SH-SY5Y (cell line): ENCODE data around the gene PRKG1.

Source experiments
- GATA2 ChIP-seq: IDR thresholded peaks from 2 replicates; pipeline ENCODE4 v1.6.1; 2011; ENCODE audit warnings: mild to moderate bottlenecking, low read depth, low read length
- GATA3 ChIP-seq: IDR thresholded peaks from 2 replicates; pipeline ENCODE4 v1.6.1; 2011; ENCODE audit warnings: low read depth, mild to moderate bottlenecking, low read length, moderate library complexity

DNA sequence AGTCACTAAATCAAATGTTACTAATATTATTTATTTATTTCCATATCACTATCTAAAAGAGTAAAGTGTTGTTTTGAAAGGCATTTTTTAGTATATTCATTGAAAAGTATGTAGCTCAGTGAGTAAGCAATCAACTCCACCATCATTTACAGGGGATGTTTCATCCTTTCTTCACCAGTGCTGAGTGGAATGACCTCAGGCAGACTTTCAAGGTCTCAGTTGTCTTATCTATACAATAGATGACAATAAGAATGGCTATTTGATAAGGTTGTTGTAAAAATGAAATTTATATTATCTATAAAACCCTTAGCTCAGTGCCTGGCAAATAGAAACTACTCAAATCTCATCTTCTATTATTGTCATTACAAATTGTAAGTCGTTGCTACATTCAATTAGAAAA, 829.4 kb downstream of the PRKG1 start:
- TF ChIP-seq GATA3 (no peak), GATA2 (no peak)
